ENCODE data around the gene PDE4D.

The PDE4D gene

DNA sequence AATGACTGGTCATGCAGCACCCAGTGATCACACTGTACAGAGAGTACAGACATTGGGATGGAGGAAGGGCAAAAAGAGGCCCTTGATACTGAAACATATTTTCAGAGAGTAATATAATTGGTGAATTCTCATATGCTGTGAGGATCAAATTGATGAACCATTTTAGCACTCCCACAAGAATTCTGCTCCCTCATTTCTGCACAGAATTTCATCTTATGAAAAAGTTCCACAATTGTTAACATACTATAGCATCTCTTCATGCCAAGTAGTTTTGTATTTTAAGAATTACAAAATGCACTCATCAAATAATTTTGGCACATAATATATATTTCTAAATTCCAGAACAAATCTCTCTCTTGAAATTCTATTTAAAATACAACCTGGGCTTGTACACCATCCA is 351.2 kb downstream of the PDE4D start:
- no peak for DNase-seq

DNA sequence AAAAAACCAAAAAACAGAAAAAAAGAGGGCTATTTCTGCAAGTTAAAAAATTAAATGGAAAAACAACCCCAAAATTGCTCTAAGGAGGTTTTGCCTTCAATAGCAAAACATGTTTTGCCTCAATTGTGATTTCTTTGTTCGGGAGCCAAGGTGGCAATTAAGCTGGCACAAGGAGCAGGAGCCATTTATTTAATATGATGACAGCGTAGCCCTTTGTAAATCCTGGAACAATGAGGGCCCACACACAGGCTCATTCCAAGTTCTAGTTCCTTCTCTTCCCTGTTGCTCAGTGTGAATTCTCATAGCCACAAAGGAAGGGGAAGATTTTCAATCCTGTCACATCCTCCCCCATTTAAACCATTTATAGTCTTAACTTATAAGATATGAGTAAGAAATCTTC is 353.2 kb downstream of the PDE4D start:
- DNase-seq, result no peak

DNA sequence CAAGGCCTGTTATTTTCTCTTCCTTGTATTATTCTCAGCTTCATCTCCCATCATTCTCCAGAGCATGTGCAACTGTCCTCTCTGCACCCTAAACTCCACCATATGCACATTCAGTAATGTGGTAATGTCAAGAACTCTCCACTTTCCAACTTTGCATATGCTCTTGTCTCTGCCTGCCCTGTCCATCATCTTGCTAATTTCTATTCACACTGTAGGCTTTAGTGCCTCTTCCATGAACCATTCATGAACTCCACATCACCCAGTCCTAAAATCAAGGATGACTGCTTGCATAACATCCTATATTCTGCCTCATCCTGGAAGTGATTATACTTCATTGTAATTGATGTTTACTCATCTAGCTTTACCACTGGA is 354.8 kb downstream of the PDE4D start:
- DNase-seq, result no peak

GRCh38 chr5:59537961-59538749 is 355.4 kb downstream of the PDE4D start:
- no peak for DNase-seq

GRCh38 chr5:59536875-59537274 is 356.7 kb downstream of the PDE4D start:
- no peak for DNase-seq

DNA sequence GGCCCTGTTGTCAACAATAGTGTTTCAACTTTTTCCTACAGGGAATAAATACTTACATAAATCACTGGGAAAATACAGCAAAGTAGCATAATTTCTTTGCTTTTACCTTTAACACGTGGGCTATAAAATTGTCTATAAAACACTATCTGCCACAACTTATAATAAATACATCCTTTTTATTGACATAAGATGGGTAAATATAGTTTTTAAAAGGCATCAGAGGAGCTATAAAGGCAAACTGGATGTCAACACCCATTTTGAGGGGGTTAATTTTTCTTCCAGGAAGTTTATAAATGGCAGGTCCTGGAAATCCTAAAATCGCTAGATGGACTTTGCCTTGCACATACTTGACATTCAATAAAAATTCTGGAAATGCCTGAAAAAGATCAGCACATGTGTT is 358.0 kb downstream of the PDE4D start:
- no peak for DNase-seq

GRCh38 chr5:59533730-59534108 is 359.8 kb downstream of the PDE4D start:
- DNase-seq, result no peak

GRCh38 chr5:59532979-59533729 is 360.4 kb downstream of the PDE4D start:
- no peak for DNase-seq

DNA sequence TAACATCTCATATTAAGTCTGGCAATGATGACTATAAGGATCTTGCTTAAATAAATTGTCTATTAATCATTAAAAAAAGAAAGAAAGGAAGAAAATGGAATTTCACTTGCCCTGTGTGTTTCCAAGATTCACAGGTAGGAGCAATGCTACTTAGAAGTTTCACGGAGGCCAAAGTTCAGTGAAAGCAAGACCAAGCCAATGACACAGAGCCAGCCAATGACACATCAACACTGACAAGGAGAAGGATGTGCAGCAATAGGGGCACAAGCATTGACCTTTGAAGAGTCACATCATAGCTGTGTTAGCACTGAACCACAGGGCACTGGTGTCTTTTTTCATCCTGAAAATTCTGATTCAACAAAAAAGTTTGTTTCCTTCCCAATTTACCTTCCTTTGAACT is 364.3 kb downstream of the PDE4D start:
- no peak for DNase-seq

DNA sequence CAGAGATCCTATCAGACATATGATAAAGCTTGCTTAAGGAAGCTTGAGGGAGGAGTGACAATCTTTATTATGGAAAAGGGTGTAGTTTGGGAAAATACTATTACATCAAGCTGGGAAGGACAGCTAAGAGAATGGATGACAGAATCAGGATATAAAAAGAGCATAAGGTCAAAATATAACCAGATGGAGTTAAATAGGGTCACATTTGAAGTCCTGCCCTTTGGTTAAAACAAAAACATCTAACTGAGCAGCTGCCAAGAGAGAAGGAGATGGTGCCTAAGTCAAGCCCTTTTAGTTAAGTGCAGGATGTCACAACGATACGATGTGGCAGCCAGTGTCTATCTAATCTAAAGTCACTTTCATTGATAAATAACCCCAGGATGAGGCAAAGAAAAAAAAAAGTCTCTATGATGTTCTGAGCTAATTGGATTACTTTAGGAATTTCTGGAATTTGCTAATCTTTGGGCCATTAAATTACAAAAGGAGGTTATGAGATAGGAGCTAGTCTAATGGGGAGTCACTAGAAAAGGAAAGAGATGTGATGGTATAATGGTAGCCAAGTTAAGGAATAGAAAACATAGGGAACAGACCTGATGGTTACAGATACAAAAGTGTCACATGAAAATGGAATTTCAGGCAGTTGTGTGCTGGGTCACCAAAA is 365.2 kb downstream of the PDE4D start:
- DNase-seq, result no peak

GRCh38 chr5:59525957-59526356 is 367.6 kb downstream of the PDE4D start:
- DNase-seq, result no peak

GRCh38 chr5:59525311-59525710 is 368.2 kb downstream of the PDE4D start:
- no peak for DNase-seq

DNA sequence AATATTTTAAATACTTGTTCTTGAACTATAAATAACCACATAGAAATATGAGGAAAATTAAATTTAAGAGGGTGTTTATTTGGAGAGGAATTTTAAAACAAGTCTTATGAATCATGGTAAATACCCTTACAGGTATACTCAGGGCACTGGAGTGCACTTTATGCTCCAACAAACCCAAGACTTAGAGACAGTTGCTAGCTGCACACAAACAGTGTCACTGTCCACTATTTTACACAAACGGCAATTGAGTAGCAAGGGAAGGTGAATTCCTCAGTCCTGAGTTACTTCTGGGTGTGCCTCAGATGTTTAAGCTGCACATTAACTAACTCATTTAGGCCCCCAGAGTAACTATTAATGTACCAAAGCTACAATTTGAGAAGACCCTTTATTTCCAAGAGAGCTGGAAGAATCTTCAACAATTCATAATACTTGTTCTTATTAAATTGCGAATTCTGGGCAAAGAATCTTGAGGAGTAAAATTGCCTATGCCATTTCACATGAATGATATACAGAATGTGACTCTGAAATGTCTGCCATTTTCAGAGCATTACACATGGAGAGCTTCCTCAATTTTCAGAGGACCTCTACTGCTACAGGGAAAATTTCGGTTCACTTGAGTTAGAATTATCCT is 371.2 kb downstream of the PDE4D start:
- DNase-seq, result no peak

- no peak for DNase-seq
Observed at GRCh38 chr5:59521476-59521875, 372.1 kb downstream of the PDE4D start.

GRCh38 chr5:59519338-59519737 is 374.2 kb downstream of the PDE4D start:
- no peak for DNase-seq

DNA sequence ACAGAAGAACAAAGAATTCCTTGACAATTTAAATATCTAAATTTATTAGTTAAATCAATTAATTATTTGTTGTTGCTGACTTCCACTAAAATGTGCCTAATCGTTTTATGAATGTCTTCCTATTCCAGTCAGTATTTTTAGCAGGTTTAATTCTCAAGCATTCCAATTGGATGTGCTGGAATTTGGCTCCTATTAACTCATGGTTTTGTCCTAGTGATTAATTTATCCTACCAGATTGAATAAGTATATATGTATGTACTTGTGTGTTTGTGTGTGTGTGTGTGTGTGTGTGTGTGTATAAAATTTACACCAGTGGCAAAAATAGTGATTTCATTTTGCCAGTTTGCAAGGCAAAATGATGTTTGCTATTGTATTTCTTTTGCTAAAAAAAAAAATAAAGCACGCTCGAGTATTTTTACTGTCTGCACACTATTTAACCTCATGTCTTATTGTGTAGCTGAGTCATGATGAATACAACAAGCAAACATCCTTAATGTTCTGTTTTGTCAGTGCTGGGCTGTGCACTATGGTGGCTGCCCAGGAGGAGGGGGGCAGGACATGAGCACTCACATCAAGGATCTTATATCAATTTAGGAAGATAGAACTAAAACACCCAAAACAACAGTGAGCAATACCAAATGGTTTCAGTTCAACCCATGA is 375.5 kb downstream of the PDE4D start:
- DNase-seq, result no peak

GRCh38 chr5:59516161-59516560 is 377.4 kb downstream of the PDE4D start:
- DNase-seq, result no peak

- no peak for DNase-seq
Observed at GRCh38 chr5:59506285-59506877, 387.1 kb downstream of the PDE4D start.

DNA sequence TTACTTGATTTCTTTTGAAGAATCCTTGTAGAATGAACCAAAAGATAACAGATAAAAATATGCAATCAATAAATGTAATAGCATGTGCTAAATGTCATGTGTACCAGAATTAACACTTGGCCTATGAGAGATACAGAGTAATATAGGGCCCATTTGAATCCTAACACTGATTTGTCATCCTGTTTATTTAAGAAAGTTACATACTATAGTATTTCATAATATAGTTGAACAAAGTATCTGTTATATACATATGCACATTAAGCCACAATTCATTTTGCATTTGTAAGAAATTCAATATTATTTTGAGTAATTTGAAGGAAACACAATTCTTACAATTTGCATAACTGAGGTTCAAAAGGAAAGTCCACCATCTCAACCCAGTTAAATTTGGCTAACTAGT is 389.5 kb downstream of the PDE4D start:
- no peak for DNase-seq

- DNase-seq, result no peak
Observed at GRCh38 chr5:59503220-59503619, 390.3 kb downstream of the PDE4D start.

GRCh38 chr5:59501316-59501715 is 392.2 kb downstream of the PDE4D start:
- no peak for DNase-seq

GRCh38 chr5:59500014-59500413 is 393.5 kb downstream of the PDE4D start:
- no peak for DNase-seq

- DNase-seq, result no peak
Observed at GRCh38 chr5:59497207-59497606, 396.3 kb downstream of the PDE4D start.

All from CD4-positive, alpha-beta T cell treated with Interleukin-4 for 4 hours (primary cell).